ENCODE data around the gene BNC2.

Gene BNC2

DNA sequence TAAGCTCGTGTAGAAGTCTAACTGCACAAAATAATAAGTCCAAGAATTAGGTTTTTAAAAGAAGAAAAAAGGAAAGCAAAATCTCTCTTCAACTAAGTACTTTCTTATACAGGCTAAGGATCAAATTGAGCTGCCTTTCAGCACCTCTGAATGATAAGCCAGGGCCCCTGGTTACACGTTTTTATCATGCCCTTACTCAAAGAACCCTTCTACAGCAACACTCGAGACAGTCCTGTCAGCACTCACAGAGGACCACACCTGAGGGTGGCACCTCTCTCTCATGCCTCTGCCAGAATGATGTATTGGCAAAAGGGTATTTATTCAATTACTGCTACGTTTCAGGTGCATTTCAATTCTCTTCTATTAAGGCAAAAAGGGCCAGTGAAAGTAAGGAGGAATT is 150.5 kb downstream of the BNC2 start:
- no peak for DNase-seq (ENCODE audit: low read depth)
- TF ChIP-seq CTCF (conservative IDR thresholded peaks at IDR 0.05; ENCODE audit: low read depth, low read length): no peak
- no peak overlapping the region for H3K4me3 ChIP-seq (ENCODE audit: low read depth, low read length)

GRCh38 chr9:16718952-16719351 is 151.5 kb downstream of the BNC2 start:
- H3K4me3 ChIP-seq (ENCODE audit: low read depth, low read length): no peak overlapping the region
- no peak for TF ChIP-seq CTCF (conservative IDR thresholded peaks at IDR 0.05; ENCODE audit: low read depth, low read length)
- DNase-seq (ENCODE audit: low read depth): peak; percentile 42

DNA sequence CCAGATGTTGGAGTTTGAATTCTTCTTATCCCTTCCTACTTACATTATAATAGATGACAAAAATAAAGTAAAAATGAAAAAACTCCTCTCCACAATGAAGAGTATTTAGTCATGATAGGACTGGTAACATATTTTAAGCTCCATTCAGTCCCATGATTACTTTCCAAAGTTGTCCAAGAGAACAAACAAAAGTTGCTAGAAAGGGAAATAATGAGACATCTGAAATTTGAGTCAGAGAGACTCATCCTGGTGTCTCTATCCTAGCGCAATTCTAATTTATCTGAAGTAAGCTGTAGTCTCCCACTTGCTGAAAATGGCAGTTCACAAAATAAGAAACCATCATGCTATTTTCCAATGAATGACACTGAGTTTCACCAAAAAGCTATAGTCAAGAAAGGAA is 152.2 kb downstream of the BNC2 start:
- H3K4me3 ChIP-seq (ENCODE audit: low read depth, low read length): no peak overlapping the region
- no peak for DNase-seq (ENCODE audit: low read depth)
- no peak for TF ChIP-seq CTCF (conservative IDR thresholded peaks at IDR 0.05; ENCODE audit: low read depth, low read length)

GRCh38 chr9:16716601-16717000 is 153.9 kb downstream of the BNC2 start:
- no peak overlapping the region for H3K4me3 ChIP-seq (ENCODE audit: low read depth, low read length)
- DNase-seq (ENCODE audit: low read depth): no peak
- no peak for TF ChIP-seq CTCF (conservative IDR thresholded peaks at IDR 0.05; ENCODE audit: low read depth, low read length)

DNA sequence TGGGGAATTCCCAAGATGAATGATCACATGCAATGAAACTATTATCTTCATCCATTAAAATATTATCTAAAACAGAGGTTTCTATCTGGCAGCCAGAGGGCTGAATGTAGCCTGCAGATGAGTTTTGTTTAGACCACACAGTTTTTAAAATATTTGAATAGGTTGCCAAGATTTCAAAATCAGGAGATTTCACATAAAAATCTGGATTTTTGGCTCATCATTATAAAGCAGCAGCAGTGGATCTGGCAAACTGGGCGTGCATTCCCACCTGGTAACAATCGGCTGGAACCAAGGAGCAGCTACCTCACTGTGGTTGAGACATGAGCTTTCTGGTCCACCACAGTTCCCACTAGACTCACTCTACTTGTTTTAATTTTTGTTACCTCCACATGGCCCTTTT is 155.1 kb downstream of the BNC2 start:
- peak; percentile 50 for DNase-seq (ENCODE audit: low read depth)
- H3K4me3 ChIP-seq (ENCODE audit: low read depth, low read length): no peak overlapping the region
- TF ChIP-seq CTCF (conservative IDR thresholded peaks at IDR 0.05; ENCODE audit: low read depth, low read length): peak; percentile 20

- no peak for TF ChIP-seq CTCF (conservative IDR thresholded peaks at IDR 0.05; ENCODE audit: low read depth, low read length)
- DNase-seq (ENCODE audit: low read depth): no peak
- no peak overlapping the region for H3K4me3 ChIP-seq (ENCODE audit: low read depth, low read length)
These were observed 157.7 kb downstream of the BNC2 start for GRCh38 chr9:16712787-16713186.

DNA sequence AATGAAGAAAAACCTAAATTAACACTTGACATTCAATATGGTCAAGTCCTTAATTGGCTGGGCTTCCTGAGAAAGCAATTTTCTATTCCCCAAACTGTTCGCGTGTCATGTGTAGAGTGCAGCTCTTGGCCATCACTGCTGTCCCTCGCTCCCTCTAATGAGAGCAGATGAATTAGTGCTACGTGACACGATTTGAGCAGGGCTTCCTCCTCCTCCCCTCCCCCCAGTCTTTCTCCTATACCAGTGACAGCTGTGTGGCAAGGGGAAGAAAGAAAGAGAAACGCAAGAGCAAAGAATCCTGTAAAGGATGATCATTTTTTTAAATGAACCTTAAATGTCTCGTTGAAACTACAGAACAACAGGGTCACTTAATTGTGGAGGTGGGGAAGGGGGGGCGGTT is 159.6 kb downstream of the BNC2 start:
- no peak for DNase-seq (ENCODE audit: low read depth)
- TF ChIP-seq CTCF (conservative IDR thresholded peaks at IDR 0.05; ENCODE audit: low read depth, low read length): no peak
- H3K4me3 ChIP-seq (ENCODE audit: low read depth, low read length): no peak overlapping the region

Data from choroid plexus epithelial cell (primary cell).